GM11168 (cell line): ENCODE measurements around the gene KCNMA1.

Experiments
- in situ Hi-C: fragments of 300-500 bp; cut with MboI; formaldehyde crosslinking; loops from one replicate; pipeline ENCODE4 v1.12.0; 2022; ENCODE audit warnings: low sequenced_read_pairs; ENCODE audit not compliant: unreplicated experiment

Gene KCNMA1

GRCh38 chr10:77188000-77188395, 449.6 kb downstream of the KCNMA1 start:
- in situ Hi-C loops: no loop called here

GRCh38 chr10:77187376-77187999, 450.1 kb downstream of the KCNMA1 start:
- in situ Hi-C loops: no loop called here

- in situ Hi-C loops: no loop called here
These were observed 450.7 kb downstream of the KCNMA1 start for GRCh38 chr10:77186936-77187335.

GRCh38 chr10:77185696-77186095, 451.9 kb downstream of the KCNMA1 start:
- in situ Hi-C loops: no loop called here

GRCh38 chr10:77182803-77183202, 454.8 kb downstream of the KCNMA1 start:
- in situ Hi-C loops: no loop called here

GRCh38 chr10:77180794-77181193, 456.8 kb downstream of the KCNMA1 start:
- in situ Hi-C loops: no loop called here

GRCh38 chr10:77180104-77180503, 457.5 kb downstream of the KCNMA1 start:
- in situ Hi-C loops: no loop called here

GRCh38 chr10:77179015-77179695, 458.5 kb downstream of the KCNMA1 start:
- in situ Hi-C loops: no loop called here

GRCh38 chr10:77177589-77177988, 460.0 kb downstream of the KCNMA1 start:
- in situ Hi-C loops: no loop called here

GRCh38 chr10:77177161-77177560, 460.4 kb downstream of the KCNMA1 start:
- in situ Hi-C loops: no loop called here

GRCh38 chr10:77176232-77176631, 461.4 kb downstream of the KCNMA1 start:
- in situ Hi-C loops: no loop called here

GRCh38 chr10:77175631-77176222, 461.9 kb downstream of the KCNMA1 start:
- in situ Hi-C loops: no loop called here

- in situ Hi-C loops: no loop called here
These were observed 463.8 kb downstream of the KCNMA1 start for GRCh38 chr10:77173615-77174461.

GRCh38 chr10:77172086-77172485, 465.5 kb downstream of the KCNMA1 start:
- in situ Hi-C loops: no loop called here

- in situ Hi-C loops: loop anchor here (5.0 kb wide), 1 partner anchor 473 kb away; no protein-coding TSS in a partner anchor
These were observed 468.7 kb downstream of the KCNMA1 start for GRCh38 chr10:77168861-77169260.

GRCh38 chr10:77168161-77168560, 469.4 kb downstream of the KCNMA1 start:
- in situ Hi-C loops: loop anchor here (5.0 kb wide), 1 partner anchor 474 kb away; no protein-coding TSS in a partner anchor

GRCh38 chr10:77165445-77166208, 472.0 kb downstream of the KCNMA1 start:
- in situ Hi-C loops: loop anchor here (5.0 kb wide), 1 partner anchor 477 kb away; no protein-coding TSS in a partner anchor

GRCh38 chr10:77164616-77165311, 472.8 kb downstream of the KCNMA1 start:
- in situ Hi-C loops: loop anchor here (5.0 kb wide), 1 partner anchor 478 kb away; no protein-coding TSS in a partner anchor

- in situ Hi-C loops: no loop called here
These were observed 473.8 kb downstream of the KCNMA1 start for GRCh38 chr10:77163670-77164348.
